Erythroblast (primary cell): Measurements from ENCODE around the gene RPL13.

Experiments used
- GATA1 ChIP-seq: IDR thresholded peaks from 2 replicates; pipeline ENCODE4 v1.6.1; 2011; ENCODE audit warnings: low read depth, mild to moderate bottlenecking, control low read depth, low read length, moderate library complexity
- POLR2A ChIP-seq: IDR thresholded peaks from 2 replicates; pipeline ENCODE4 v1.6.1; 2011; ENCODE audit warnings: mild to moderate bottlenecking, low read length

DNA sequence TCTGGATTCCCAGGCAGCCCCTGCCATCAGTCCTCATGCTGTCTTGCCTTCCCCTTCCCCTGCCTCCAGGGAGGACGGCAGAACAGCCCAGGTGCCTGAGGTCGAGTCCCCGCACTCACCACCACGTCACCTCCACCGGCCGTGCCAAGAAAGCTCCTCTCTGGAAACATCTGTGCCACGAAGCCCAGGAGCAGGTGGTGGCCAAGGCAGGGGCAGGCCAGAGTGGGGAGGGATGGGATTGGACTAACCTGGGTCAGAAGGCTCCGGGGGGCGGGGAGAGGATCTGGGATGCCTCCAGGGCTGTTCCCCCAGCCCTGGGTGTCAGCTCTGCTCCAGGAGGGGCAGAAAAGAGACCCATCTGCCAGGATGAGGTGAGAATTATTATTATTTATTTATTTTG is 45.5 kb downstream of the RPL13 start:
- TF ChIP-seq POLR2A (no peak), GATA1 (no peak)
